B cell (primary cell): ENCODE data around the gene THRB. TPM values are rescaled to one million over a fixed set of nuclear protein-coding genes. Genes with fewer than 3 reads are reported as not detected.

Source experiments
- ATAC-seq: fragments of 200-7000 bp; cut with Tn5 transposase; one replicate; pipeline ENCODE4 v1.10.0; 2021; ENCODE audit warnings: low read depth, mild to moderate bottlenecking, moderate number of reproducible peaks, moderate library complexity
- CTCF ChIA-PET: fragments of 350-600 bp; sonication (Branson Sonifier 250); formaldehyde crosslinking; loops from one replicate; lab custom pipeline; 2021; ENCODE audit warnings: antibody characterized with exemption, inconsistent platforms; lab: Charles Lee
- POLR2A ChIA-PET: fragments of 350-600 bp; sonication (Branson Sonifier 250); formaldehyde crosslinking; loops from one replicate; lab custom pipeline; 2021; ENCODE audit warnings: antibody characterized with exemption; lab: Charles Lee
- DNase-seq: peaks from one replicate; pipeline ENCODE4 v3.0.0; 2013
- H2AFZ ChIP-seq: 2 replicates; pipeline ENCODE4 v1.6.1; 2012; ENCODE audit warnings: mild to moderate bottlenecking, low read depth, low read length; ENCODE audit not compliant: insufficient read depth, poor library complexity, severe bottlenecking
- H3K27ac ChIP-seq, 2 donors: 1 replicate in 1 of 2; 2 replicates in 1 of 2; pipeline ENCODE4 v1.5.1; 2012 to 2013; ENCODE audit warnings: low read length in 2 of 2, mild to moderate bottlenecking in 2 of 2, moderate library complexity in 1 of 2
- H3K27me3 ChIP-seq, 4 experiments: fragments of 200-600 bp in 1 of 4; sonication (generic) in 1 of 4; replicated peaks in 1 of 4; 1 replicate in 2 of 4; 2 replicates in 2 of 4; pipeline versions ENCODE4 v1.6.1 to v1.7.0; 2013 to 2016; ENCODE audit warnings: low read length in 3 of 4, mild to moderate bottlenecking in 2 of 4, mixed read lengths in 1 of 4, moderate library complexity in 1 of 4; ENCODE audit not compliant: insufficient read depth in 4 of 4, control insufficient read depth in 3 of 4; ENCODE audit errors: control extremely low read depth in 1 of 4
- H3K36me3 ChIP-seq, 2 experiments: replicated peaks in 1 of 2; 1 replicate in 1 of 2; 2 replicates in 1 of 2; pipeline versions ENCODE4 v1.6.1 to v1.7.1; 2013; ENCODE audit warnings: low read length in 1 of 2; ENCODE audit not compliant: insufficient read depth in 2 of 2, control insufficient read depth in 1 of 2; ENCODE audit errors: control extremely low read depth in 1 of 2, extremely low read depth in 1 of 2
- H3K4me1 ChIP-seq, 2 donors: fragments of 200-600 bp in 1 of 2; sonication (generic) in 1 of 2; 1 replicate in 1 of 2; 2 replicates in 1 of 2; pipeline versions ENCODE4 v1.5.1 to v1.6.1; 2013 to 2017; ENCODE audit warnings: low read length in 2 of 2; ENCODE audit not compliant: control insufficient read depth in 2 of 2, insufficient read depth in 2 of 2
- H3K4me2 ChIP-seq: replicated peaks from 2 replicates; pipeline ENCODE3; 2012; ENCODE audit warnings: mild to moderate bottlenecking, low read depth, low read length; ENCODE audit not compliant: poor library complexity, severe bottlenecking
- H3K4me3 ChIP-seq, 5 experiments: fragments of 200-600 bp in 1 of 5; sonication (generic) in 1 of 5; 1 replicate in 3 of 5; 2 replicates in 2 of 5; pipeline versions ENCODE4 v1.5.1 to v1.7.0; 2011 to 2016; ENCODE audit warnings: low read length in 4 of 5, mild to moderate bottlenecking in 4 of 5, low read depth in 2 of 5, control low read depth in 1 of 5, moderate library complexity in 1 of 5; ENCODE audit not compliant: insufficient read depth in 1 of 5; ENCODE audit errors: control extremely low read depth in 1 of 5, extremely low read depth in 1 of 5
- H3K79me2 ChIP-seq: fragments of 200-600 bp; sonication (generic); one replicate; pipeline ENCODE4 v1.6.0; 2016; ENCODE audit warnings: low read length; ENCODE audit not compliant: control insufficient read depth, insufficient read depth
- H3K9ac ChIP-seq: fragments of 200-600 bp; sonication (generic); 2 replicates; pipeline ENCODE4 v1.6.1; 2017; ENCODE audit warnings: mild to moderate bottlenecking, low read length, moderate library complexity
- H3K9me3 ChIP-seq, 3 donors: one replicate each; pipeline versions ENCODE4 v1.6.1 to v1.7.1; 2013; ENCODE audit warnings: low read length in 2 of 3; ENCODE audit not compliant: control insufficient read depth in 2 of 3, insufficient read depth in 1 of 3; ENCODE audit errors: control extremely low read depth in 1 of 3
- H4K20me1 ChIP-seq: 2 replicates; pipeline ENCODE4 v1.6.0; 2012; ENCODE audit warnings: mild to moderate bottlenecking, low read length; ENCODE audit not compliant: insufficient read depth, control insufficient read depth, poor library complexity, severe bottlenecking
- H3K27ac Mint-ChIP-seq: one replicate; pipeline ENCODE4 v1.8.0; 2021; ENCODE audit warnings: mixed read lengths
- H3K27me3 Mint-ChIP-seq: one replicate; pipeline ENCODE4 v1.8.0; 2021; ENCODE audit warnings: mixed read lengths
- H3K4me1 Mint-ChIP-seq: one replicate; pipeline ENCODE4 v1.8.0; 2021; ENCODE audit warnings: mixed read lengths
- H3K4me3 Mint-ChIP-seq: one replicate; pipeline ENCODE4 v1.8.0; 2021; ENCODE audit warnings: mixed read lengths
- H3K9me3 Mint-ChIP-seq: one replicate; pipeline ENCODE4 v1.8.0; 2022; ENCODE audit warnings: mixed read lengths; ENCODE audit not compliant: insufficient read depth
- EZH2 ChIP-seq: IDR thresholded peaks from 2 replicates; pipeline ENCODE4 v1.6.1; 2012; ENCODE audit warnings: borderline replicate concordance, low read depth, mild to moderate bottlenecking, moderate library complexity, low read length; ENCODE audit not compliant: insufficient read depth, poor library complexity, severe bottlenecking
- WGBS: methylation state at CpG from one replicate; pipeline ENCODE4 v1.1.5; 2013; ENCODE audit warnings: missing lambda C conversion rate; ENCODE audit not compliant: insufficient coverage; 5-methylcytosine and 5-hydroxymethylcytosine counted together
- intact Hi-C: fragments of 100-400 bp; cut with micrococcal nuclease; formaldehyde crosslinking; loops from one replicate; pipeline ENCODE4 v1.10.0; 2022
- polyA plus RNA-seq: library from polyadenylated mRNA; depleted of rRNA; stranded (reverse); fragments of >200 nt; gene quantifications from 2 replicates; pipeline ENCODE4 v1.2.3, GENCODE V29; 2012
- total RNA-seq, 2 donors: library from RNA; stranded (reverse); fragments of 120-200 nt in 1 of 2; gene quantifications; 1 replicate in 1 of 2; 2 replicates in 1 of 2; pipeline versions ENCODE4 v1.2.3 to v1.2.4, GENCODE V29; 2013 to 2022
- TF ChIP-seq, protein P1 (sequence below): fragments of 200-600 bp; IDR thresholded peaks from one replicate; pipeline ENCODE4 v1.8.0; 2022; ENCODE audit warnings: antibody characterized with exemption, mild to moderate bottlenecking

Gene THRB
- total and polyA plus RNA-seq, 2 donors (not counting 1 experiment from before 2014, with no cell fraction given), result 0.86 to 1.8 TPM

GRCh38 chr3:24222165-24222805 is 272.4 kb downstream of the THRB start:
- H3K27ac ChIP-seq, result no peak overlapping the region
- H3K9me3 Mint-ChIP-seq, result no peaks in the 10 kb centered on the region
- no peak overlapping the region for H3K4me2 ChIP-seq
- H3K27ac Mint-ChIP-seq, result no peak overlapping the region
- no peak overlapping the region for H3K4me3 Mint-ChIP-seq
- H3K79me2 ChIP-seq, result no peaks in the 10 kb centered on the region
- CTCF ChIA-PET, result interaction anchor here (0.5 kb wide), 1 partner anchor 10 kb away, joined by 4 read pairs; no protein-coding TSS in a partner anchor
- DNase-seq, result no peak
- POLR2A ChIA-PET, result no interaction called here
- H3K4me3 ChIP-seq, result no peak overlapping the region
- H3K27me3 ChIP-seq, result no peaks in the 10 kb centered on the region
- no peaks in the 10 kb centered on the region for H3K9me3 ChIP-seq
- intact Hi-C loops, result no loop called here
- H3K4me1 Mint-ChIP-seq, result peaks cover 11% of the 10 kb centered on the region
- WGBS, result 8% methylated on average over 4 of the region's 4 CpGs
- peaks cover 9 to 10% of the 10 kb centered on the region in 2 donors for H3K4me1 ChIP-seq
- no peak for ATAC-seq
- H3K27me3 Mint-ChIP-seq, result peaks cover 12% of the 10 kb centered on the region
- no peaks in the 10 kb centered on the region for H3K36me3 ChIP-seq
- H2AFZ ChIP-seq, result no peak overlapping the region
- no peak overlapping the region for H3K9ac ChIP-seq
- no peaks in the 10 kb centered on the region for H4K20me1 ChIP-seq
- no peak for TF ChIP-seq EZH2
- TF ChIP-seq, protein P1, sequence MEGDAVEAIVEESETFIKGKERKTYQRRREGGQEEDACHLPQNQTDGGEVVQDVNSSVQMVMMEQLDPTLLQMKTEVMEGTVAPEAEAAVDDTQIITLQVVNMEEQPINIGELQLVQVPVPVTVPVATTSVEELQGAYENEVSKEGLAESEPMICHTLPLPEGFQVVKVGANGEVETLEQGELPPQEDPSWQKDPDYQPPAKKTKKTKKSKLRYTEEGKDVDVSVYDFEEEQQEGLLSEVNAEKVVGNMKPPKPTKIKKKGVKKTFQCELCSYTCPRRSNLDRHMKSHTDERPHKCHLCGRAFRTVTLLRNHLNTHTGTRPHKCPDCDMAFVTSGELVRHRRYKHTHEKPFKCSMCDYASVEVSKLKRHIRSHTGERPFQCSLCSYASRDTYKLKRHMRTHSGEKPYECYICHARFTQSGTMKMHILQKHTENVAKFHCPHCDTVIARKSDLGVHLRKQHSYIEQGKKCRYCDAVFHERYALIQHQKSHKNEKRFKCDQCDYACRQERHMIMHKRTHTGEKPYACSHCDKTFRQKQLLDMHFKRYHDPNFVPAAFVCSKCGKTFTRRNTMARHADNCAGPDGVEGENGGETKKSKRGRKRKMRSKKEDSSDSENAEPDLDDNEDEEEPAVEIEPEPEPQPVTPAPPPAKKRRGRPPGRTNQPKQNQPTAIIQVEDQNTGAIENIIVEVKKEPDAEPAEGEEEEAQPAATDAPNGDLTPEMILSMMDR, result no peak

- Mint-ChIP-seq H3K27me3 (peaks cover 13% of the 10 kb centered on the region), H3K9me3 (no peaks in the 10 kb centered on the region), H3K4me1 (peaks cover 11% of the 10 kb centered on the region), H3K4me3 (no peak overlapping the region), H3K27ac (no peak overlapping the region)
- TF ChIP-seq, protein P1, result no peak
- no peak for TF ChIP-seq EZH2
- Histone ChIP-seq H3K27ac (no peak overlapping the region), H3K4me3 (no peak overlapping the region), H3K4me2 (no peak overlapping the region), H3K9me3 (no peaks in the 10 kb centered on the region), H3K9ac (no peak overlapping the region), H3K79me2 (no peaks in the 10 kb centered on the region), H3K36me3 (no peaks in the 10 kb centered on the region), H2AFZ (no peak overlapping the region), H3K4me1 (peaks cover 9 to 10% of the 10 kb centered on the region in 2 donors), H3K27me3 (no peaks in the 10 kb centered on the region), H4K20me1 (no peaks in the 10 kb centered on the region)
- ATAC-seq (no peak), DNase-seq (no peak)
- ChIA-PET POLR2A (no interaction called here), CTCF (interaction anchor here (0.7 kb wide), 1 partner anchor 161 kb away, joined by 4 read pairs; no protein-coding TSS in a partner anchor)
- 100% methylated on average over 1 of the region's 4 CpGs for WGBS
- intact Hi-C loops, result no loop called here
Measured at GRCh38 chr3:24220859-24221657, 273.6 kb downstream of the THRB start.
